H4 (cell line): ENCODE measurements around the gene COLEC11. TPM values are rescaled to one million over a fixed set of nuclear protein-coding genes. Genes with fewer than 3 reads are reported as not detected.

Source experiments
- DNase-seq: peaks from one replicate; pipeline ENCODE4 v3.0.0-alpha.2; 2015; ENCODE audit warnings: low spot score
- total RNA-seq: library from RNA; depleted of rRNA; stranded (reverse); fragments of >200 nt; shearing (Covaris generic); gene quantifications from 2 replicates; pipeline ENCODE4 v1.2.3, GENCODE V29; 2014

The COLEC11 gene
- total RNA-seq, 1 experiment from 2014 or later: not detected

DNA sequence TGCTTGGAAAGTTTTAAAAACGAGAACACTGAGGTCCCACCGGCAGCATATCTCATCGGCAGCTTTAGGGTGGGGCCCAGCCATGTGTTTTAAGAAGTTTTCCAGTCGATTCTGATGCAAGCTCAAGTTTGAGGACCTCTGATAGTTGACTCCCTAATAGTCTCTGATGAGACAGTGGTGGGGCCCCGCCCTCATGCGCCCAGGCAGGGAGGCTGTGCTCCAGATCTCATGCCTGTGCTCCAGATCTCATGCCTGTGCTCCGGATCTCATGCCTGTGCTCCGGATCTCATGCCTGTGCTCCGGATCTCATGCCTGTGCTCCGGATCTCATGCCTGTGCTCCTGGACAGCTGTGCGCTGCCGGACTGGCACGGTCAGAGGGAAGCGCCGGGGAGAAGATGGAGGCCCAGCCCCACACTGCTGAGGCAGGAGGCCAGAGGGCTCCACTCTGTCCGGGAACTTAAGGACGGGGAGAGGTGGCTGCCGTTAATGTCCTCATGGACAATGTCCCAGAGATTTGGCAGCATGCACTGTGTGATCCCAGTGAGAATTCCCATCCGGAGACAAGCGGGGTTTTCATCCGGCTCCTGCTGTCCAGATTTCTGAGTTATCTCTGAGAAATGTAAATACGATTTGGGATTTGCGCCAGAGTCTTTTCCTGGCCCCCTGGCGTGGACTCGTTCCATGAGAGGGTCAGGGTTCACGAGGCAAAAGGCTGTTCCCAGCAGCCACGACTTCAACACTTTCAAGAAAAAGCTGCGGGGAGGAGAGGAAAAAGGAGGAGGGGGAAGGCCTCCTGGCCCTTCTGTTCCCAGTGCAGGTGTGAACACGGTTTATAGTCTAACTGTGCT lies 9.4 kb upstream of the COLEC11 start:
- DNase-seq: no peak

DNA sequence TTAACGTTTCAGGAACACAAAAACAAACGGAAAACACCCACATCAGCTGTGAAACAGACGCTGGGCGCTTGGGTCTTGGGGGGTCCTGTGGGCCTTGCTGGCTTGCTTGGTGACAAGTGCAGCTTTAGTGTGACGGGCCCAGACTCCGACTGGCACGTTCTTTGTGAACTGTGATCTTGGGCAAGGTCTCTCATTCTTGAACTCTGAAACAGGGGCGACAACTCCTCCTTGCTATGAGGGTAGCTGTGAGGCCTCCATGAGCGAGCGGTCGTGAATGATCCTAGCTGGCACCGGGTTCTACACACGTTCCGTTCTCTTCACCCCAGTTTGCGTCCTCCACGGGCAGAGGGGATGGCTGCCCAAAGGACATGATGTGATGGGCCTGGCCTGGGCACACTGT lies 8.7 kb upstream of the COLEC11 start:
- DNase-seq: no peak

- no peak for DNase-seq
Measured at GRCh38 chr2:3587021-3587420, 7.9 kb upstream of the COLEC11 start.

DNA sequence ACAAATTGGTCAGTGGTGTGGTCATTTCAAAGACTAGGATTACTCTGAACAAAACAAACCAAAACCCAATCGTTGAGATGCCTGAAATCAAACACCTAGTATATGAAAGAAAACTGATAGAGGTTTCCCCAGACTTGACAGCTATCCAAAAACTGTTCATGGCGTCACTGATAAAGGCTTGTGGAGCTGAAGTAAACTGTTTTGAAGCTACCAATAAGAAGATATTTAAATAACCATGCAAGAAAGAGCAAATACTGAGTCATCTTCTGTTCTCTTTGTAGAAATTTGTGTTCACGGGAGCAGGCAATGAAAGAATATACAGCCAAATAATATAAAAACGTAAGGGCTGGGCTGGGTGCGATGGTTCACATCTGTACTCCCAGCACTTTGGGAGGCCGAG lies 7.5 kb upstream of the COLEC11 start:
- DNase-seq: no peak

DNA sequence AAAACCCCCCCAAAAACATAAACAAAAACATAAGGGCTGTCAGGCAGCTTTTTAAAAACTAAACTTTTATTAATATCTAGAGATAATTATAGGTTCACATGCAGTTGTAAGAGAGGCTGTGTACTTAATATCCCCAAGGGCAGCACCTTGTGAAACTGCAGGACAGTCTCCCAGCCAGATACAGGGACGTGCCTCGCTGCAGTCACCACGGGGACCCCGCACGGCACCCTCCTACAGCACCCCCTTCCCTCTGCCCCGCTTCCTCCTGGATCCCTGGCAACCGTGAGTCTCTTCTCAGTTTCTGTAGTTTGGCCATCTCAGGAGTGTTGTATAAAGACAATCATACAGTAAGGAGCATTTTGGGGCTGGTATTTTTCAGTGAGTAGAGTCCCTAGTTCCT lies 6.8 kb upstream of the COLEC11 start:
- no peak for DNase-seq

DNA sequence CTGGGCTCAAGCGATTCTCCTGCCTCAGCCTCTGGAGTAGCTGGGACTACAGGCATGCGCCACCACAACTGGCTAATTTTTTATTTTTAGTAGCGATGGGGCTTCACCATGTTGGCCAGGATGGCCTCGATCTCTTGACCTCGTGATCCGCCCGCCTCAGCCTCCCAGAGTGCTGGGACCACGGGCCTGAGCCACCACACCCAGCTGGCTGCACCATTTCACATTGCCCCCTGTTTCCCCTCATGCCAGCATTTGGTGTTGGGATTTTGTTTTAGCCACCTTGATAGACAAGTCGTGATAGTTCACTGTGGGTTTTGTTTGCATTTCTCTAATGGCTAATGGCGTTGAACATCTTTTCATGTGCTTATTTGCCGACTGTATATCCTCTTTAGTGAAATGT lies 5.8 kb upstream of the COLEC11 start:
- no peak for DNase-seq

DNA sequence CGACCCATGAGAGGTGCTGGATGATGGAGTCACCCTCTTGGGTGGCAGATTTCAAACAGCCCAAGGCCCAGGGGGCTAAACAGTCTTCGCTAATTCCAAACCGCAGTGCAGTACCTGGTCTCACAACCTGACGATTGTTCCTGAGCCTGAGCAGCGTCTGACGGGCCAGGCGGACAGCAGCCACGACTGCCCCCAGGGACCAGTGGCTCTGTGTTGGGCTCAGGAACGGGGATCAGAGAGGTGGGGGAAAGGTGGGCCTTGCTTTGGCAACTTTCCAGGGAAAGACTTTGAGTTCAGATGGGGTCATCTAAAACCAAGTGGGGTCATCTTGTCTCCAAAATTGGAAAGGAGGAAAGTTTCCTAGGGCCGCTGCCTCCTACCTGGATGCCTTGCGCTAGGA lies 492 bp downstream of the COLEC11 start:
- DNase-seq: no peak

GRCh38 chr2:3595985-3596384 lies 1.1 kb downstream of the COLEC11 start:
- DNase-seq: no peak

DNA sequence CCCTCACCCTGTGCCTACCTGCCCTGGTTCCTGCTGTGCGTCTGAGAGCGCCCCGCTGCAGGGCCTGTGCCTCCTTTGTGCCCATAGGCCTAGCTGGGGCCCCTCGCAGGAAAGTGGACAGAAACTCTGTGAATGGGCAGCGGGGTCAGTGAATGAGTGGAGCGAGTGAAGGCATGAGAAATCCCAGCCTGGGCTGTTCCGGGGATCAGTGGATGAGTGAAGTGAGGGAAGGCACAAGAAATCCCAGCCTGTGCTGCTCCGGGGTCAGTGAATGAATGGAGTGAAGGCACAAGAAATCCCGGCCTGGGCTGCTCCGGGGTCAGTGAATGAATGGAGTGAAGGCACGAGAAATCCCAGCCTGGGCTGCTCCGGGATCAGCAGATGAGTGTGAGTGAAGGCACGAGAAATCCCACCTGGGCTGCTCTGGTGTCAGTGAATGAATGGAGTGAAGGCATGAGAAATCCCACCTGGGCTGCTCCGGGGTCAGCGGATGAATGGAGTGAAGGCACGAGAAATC lies 2.0 kb downstream of the COLEC11 start:
- no peak for DNase-seq

DNA sequence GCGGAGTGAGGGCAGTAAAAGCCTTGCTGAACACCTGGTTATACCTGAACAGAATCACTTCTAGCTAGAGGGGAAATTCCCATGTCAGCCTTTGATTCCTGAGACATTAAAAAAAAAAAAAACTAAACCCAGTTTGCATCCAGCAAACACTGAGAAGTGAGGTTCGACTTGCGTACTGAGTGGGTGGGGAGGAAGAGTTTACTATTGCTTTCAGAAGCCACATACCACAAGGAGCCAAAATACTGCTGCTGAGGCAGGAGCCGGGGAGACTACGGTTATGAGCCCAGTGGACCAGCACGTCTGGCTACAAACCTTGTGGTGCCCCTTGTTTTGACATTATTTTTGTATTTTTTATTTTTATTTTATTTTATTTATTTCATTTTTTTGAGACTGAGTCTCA lies 2.7 kb downstream of the COLEC11 start:
- DNase-seq: no peak

DNA sequence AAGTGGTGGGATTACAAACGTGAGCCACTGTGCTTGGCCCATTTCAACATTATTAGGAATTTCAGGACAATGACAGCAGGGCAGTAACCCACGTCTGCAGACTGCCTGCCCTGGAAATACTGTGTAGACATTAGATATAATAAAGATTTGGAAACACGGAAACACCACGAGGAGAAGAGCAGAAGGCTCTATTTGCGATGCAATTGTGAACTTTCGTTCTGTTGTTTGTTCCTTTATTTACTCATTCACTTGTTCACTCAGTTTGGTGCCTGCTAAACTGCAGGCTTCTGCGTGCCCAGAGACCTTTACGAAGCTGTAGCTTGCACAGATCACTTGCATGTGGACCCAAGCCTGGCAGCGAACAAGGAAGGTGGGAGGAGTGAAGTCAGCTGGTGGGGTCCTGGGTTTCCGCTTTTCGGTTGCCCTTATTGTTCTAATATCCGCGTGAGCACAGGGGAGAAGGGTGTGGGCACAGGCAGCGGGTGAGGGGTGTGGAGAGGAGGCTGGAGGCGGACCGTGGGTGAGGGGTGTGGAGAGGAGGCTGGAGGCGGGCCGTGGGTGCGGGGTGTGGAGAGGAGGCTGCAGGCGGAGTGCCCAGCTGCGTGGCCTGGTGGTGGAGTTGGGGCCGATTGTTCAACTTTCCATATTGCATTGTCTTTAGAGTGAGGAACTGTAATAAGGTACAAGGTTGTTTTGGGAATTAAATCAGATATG lies 3.4 kb downstream of the COLEC11 start:
- DNase-seq: no peak

GRCh38 chr2:3598912-3599854 lies 4.3 kb downstream of the COLEC11 start:
- no peak for DNase-seq

GRCh38 chr2:3600256-3600855 lies 5.4 kb downstream of the COLEC11 start:
- no peak for DNase-seq

DNA sequence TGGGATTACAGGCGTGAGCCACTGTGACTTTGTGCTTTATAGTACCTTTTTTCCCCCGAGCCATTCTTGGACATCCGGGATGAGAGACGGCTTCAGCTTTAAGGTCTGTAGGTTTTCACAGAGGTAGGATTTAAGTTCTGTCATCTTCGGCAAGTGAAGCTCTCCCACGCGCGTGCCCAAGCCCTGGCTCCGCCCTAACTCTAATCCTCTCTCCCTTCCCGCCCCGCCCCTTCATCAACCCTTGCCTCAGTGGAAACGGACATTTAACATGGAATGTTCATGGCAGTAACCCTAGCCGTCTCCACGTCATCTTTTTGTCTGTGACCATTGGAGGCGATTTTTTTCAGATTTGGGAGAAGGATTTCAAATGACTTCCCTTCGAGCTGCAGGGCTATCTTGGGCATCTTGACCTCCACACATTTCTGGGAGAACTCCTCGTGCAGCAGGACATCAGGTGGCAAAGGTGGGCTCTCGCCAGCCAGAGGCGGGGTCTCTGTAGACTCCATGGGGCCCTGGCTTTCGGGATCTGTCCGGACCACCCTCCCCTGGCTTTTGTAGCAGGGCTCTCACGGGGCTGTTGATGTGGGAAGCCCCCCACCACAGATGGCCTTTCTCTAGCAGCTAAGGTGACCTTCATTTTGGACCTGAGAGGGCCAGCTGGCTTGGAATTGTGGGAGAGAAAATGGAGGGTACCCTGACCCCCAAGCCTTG lies 6.8 kb downstream of the COLEC11 start:
- DNase-seq: no peak

GRCh38 chr2:3602553-3603339 lies 7.8 kb downstream of the COLEC11 start:
- no peak for DNase-seq

DNA sequence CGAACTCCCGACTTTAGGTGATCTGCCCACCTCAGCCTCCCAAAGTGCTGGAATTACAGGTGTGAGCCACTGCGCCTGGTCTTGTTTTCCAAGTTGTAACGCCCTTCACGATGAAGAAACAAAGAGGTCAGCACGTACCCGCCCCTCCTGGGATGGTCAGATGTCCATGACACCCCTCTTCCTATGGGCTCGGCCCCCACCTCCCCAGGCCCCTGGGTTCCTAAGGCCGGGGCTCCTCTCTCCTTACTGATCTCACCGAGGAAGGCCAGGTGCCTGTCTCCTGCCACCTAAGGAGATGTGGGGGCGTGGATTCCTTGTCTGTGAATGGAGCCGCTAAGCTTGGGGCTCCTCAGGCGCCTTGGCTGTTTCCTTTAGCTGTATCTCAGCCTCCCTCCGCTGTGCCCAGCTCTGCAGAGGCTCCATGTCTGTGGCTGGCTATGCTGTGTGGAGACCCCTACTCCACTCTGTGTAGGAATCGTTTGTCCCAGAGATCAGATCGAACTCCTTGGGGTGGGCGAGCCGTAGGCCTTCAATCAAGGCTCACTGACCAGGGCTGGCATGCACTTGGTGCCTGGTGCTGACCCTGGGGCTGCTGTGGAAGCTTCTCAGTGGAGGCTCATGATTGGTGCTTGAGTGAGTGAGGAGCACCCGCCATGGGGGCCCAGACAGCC lies 8.8 kb downstream of the COLEC11 start:
- DNase-seq: no peak

DNA sequence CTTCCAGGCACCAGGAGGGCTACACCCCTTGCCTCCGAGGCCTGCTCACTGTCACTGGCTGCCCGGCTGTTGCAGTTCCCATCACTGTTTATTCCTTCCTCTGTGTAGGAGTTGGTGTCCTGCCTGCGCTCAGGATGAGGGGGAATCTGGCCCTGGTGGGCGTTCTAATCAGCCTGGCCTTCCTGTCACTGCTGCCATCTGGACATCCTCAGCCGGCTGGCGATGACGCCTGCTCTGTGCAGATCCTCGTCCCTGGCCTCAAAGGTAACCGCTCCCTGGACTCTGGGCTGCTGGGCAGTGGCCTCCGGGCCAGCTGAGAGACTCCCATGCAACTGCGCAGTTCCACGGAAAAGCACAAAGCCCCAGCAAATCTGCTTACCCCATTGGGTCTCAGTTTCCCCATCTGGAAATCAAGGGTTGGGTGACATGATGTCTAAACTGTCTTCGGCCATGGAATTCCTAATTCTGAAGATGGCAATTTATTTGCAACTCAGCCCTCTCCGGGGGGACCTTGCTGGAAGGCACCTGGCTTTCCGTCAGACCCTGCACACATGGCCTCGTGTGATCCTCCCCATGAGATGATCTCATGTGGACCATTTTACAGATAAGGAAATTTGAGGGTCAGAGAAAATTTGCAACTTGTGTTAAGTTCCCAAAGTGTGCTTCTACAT lies 9.4 kb downstream of the COLEC11 start:
- DNase-seq: no peak

- DNase-seq: peak; percentile 27
Measured at GRCh38 chr2:3604991-3605961, 10.4 kb downstream of the COLEC11 start.
